Measurements from ENCODE around the gene ABCA8. TPM values are rescaled to one million over a fixed set of nuclear protein-coding genes. Genes with fewer than 3 reads are reported as not detected.
"Not testable (repeated sequence)": the region's sequence is repeated elsewhere in the genome, so short reads cannot be mapped to it uniquely, and the experiment has no call there.

The ABCA8 gene
- total RNA-seq (2013), result 0.12 TPM
- polyA plus RNA-seq (not detected), polyA minus RNA-seq (0.14 TPM in 1 of 2 replicates, not detected in the other), total RNA-seq (0 to 5.7 (median 0.06) reads per million in 11 experiments)

GRCh38 chr17:68955181-68955841, at the start of gene ABCA8:
Gene ABCA8, minus strand, starts transcription at chr17:68955392. Its CDS starts 13,358 bp downstream, at chr17:68942034.
- Mint-ChIP-seq H3K27me3 (ENCODE audit: low read depth in 3 of 3) (peaks cover 0 to 3% (median 1%) of the 10 kb centered on the region in 3 donors), H3K4me3 (no peak within 1 kb of the TSS), H3K9me3 (peaks cover 0 to 6% (median 5%) of the 10 kb centered on the region in 7 donors), H3K4me1 (no peaks in the 10 kb centered on the region), H3K36me3 (no peaks in the 10 kb centered on the region), H3K27ac (peak within 1 kb of the TSS in 1 of 7 donors; percentile 26)
- Histone ChIP-seq H3K27ac (ENCODE audit: low read depth in 1 of 2, low read length in 2 of 2) (no peak within 1 kb of the TSS), H3K9me3 (replicated peaks in 1 of 2; ENCODE audit: control insufficient read depth in 1 of 2, insufficient read depth in 1 of 2, low read length in 2 of 2) (peaks cover 0 to 3% of the 10 kb centered on the region in 2 donors), H4K20me1 (ENCODE audit: insufficient read depth, low read length) (no peaks in the 10 kb centered on the region), H3K9ac (ENCODE audit: insufficient read depth, low read length, poor library complexity, severe bottlenecking) (no peak within 1 kb of the TSS), H3K4me2 (replicated peaks; ENCODE audit: extremely low read depth, low read length, poor library complexity, severe bottlenecking) (no peak within 1 kb of the TSS), H3K4me1 (ENCODE audit: control insufficient read depth in 1 of 2, insufficient read depth in 2 of 2, low read length in 2 of 2) (no peaks in the 10 kb centered on the region), H3K36me3 (replicated peaks in 1 of 2; ENCODE audit: control insufficient read depth in 1 of 2, insufficient read depth in 2 of 2, low read length in 2 of 2) (no peaks in the 10 kb centered on the region), H2AFZ (ENCODE audit: insufficient read depth, low read depth, low read length, poor library complexity, severe bottlenecking) (no peak within 1 kb of the TSS), H3K27me3 (ENCODE audit: control insufficient read depth in 2 of 2, insufficient read depth in 2 of 2, low read length in 2 of 2) (no peaks in the 10 kb centered on the region), H3K4me3 (replicated peaks in 1 of 3; ENCODE audit: low read depth in 2 of 3, low read length in 3 of 3) (no peak within 1 kb of the TSS), H3K79me2 (ENCODE audit: insufficient read depth, low read length) (no peaks in the 10 kb centered on the region)
- intact Hi-C loops (cut with micrococcal nuclease), result no loop called here
- DNase-seq, result no peak
- TF ChIP-seq CTCF (IDR thresholded peaks at IDR 0.05), result no peak
- WGBS (ENCODE audit: insufficient coverage), result no CpG with 5 or more reads among the region's 4 CpGs

GRCh38 chr17:69004759-69005158, 49.6 kb upstream of the ABCA8 start:
- H3K27ac ChIP-seq (ENCODE audit: low read depth in 1 of 2, low read length in 2 of 2); H4K20me1 ChIP-seq (ENCODE audit: insufficient read depth, low read length); H3K9ac ChIP-seq (ENCODE audit: insufficient read depth, low read length, poor library complexity, severe bottlenecking); H3K36me3 ChIP-seq (replicated peaks in 1 of 2; ENCODE audit: control insufficient read depth in 1 of 2, insufficient read depth in 2 of 2, low read length in 2 of 2); H3K4me1 ChIP-seq (ENCODE audit: control insufficient read depth in 1 of 2, insufficient read depth in 2 of 2, low read length in 2 of 2); H3K9me3 ChIP-seq (replicated peaks in 1 of 2; ENCODE audit: control insufficient read depth in 1 of 2, insufficient read depth in 1 of 2, low read length in 2 of 2); H3K4me1 Mint-ChIP-seq; H3K36me3 Mint-ChIP-seq; H3K27ac Mint-ChIP-seq; H3K27me3 Mint-ChIP-seq (ENCODE audit: low read depth in 3 of 3); H3K4me3 ChIP-seq (replicated peaks in 1 of 3; ENCODE audit: low read depth in 2 of 3, low read length in 3 of 3); H3K27me3 ChIP-seq (ENCODE audit: control insufficient read depth in 2 of 2, insufficient read depth in 2 of 2, low read length in 2 of 2); intact Hi-C loops (cut with micrococcal nuclease); H3K4me2 ChIP-seq (replicated peaks; ENCODE audit: extremely low read depth, low read length, poor library complexity, severe bottlenecking); DNase-seq; H3K4me3 Mint-ChIP-seq; H3K79me2 ChIP-seq (ENCODE audit: insufficient read depth, low read length); H2AFZ ChIP-seq (ENCODE audit: insufficient read depth, low read depth, low read length, poor library complexity, severe bottlenecking): not testable (repeated sequence)
- H3K9me3 Mint-ChIP-seq, result peaks cover 0 to 20% (median 14%) of the 10 kb centered on the region in 7 donors
- WGBS (ENCODE audit: insufficient coverage), result 100% methylated on average over 14 of the region's 27 CpGs

GRCh38 chr17:68999743-69000142, 44.6 kb upstream of the ABCA8 start:
- H2AFZ ChIP-seq (ENCODE audit: insufficient read depth, low read depth, low read length, poor library complexity, severe bottlenecking); intact Hi-C loops (cut with micrococcal nuclease); H3K4me1 Mint-ChIP-seq; H4K20me1 ChIP-seq (ENCODE audit: insufficient read depth, low read length); H3K4me1 ChIP-seq (ENCODE audit: control insufficient read depth in 1 of 2, insufficient read depth in 2 of 2, low read length in 2 of 2); H3K9ac ChIP-seq (ENCODE audit: insufficient read depth, low read length, poor library complexity, severe bottlenecking); H3K27ac ChIP-seq (ENCODE audit: low read depth in 1 of 2, low read length in 2 of 2); H3K4me2 ChIP-seq (replicated peaks; ENCODE audit: extremely low read depth, low read length, poor library complexity, severe bottlenecking); H3K4me3 ChIP-seq (replicated peaks in 1 of 3; ENCODE audit: low read depth in 2 of 3, low read length in 3 of 3); H3K36me3 ChIP-seq (replicated peaks in 1 of 2; ENCODE audit: control insufficient read depth in 1 of 2, insufficient read depth in 2 of 2, low read length in 2 of 2); H3K36me3 Mint-ChIP-seq; H3K27me3 Mint-ChIP-seq (ENCODE audit: low read depth in 3 of 3); DNase-seq; H3K27me3 ChIP-seq (ENCODE audit: control insufficient read depth in 2 of 2, insufficient read depth in 2 of 2, low read length in 2 of 2); H3K9me3 ChIP-seq (replicated peaks in 1 of 2; ENCODE audit: control insufficient read depth in 1 of 2, insufficient read depth in 1 of 2, low read length in 2 of 2); H3K27ac Mint-ChIP-seq; H3K4me3 Mint-ChIP-seq; H3K79me2 ChIP-seq (ENCODE audit: insufficient read depth, low read length): not testable (repeated sequence)
- no CpG with 5 or more reads among the region's 3 CpGs for WGBS (ENCODE audit: insufficient coverage)
- peaks cover 5 to 12% (median 9%) of the 10 kb centered on the region in 7 donors for H3K9me3 Mint-ChIP-seq
